Measurements from ENCODE around the gene MBP.
A peak's percentile ranks its signal among the peaks of the same experiment; 100 is the strongest.

MBP gene

DNA sequence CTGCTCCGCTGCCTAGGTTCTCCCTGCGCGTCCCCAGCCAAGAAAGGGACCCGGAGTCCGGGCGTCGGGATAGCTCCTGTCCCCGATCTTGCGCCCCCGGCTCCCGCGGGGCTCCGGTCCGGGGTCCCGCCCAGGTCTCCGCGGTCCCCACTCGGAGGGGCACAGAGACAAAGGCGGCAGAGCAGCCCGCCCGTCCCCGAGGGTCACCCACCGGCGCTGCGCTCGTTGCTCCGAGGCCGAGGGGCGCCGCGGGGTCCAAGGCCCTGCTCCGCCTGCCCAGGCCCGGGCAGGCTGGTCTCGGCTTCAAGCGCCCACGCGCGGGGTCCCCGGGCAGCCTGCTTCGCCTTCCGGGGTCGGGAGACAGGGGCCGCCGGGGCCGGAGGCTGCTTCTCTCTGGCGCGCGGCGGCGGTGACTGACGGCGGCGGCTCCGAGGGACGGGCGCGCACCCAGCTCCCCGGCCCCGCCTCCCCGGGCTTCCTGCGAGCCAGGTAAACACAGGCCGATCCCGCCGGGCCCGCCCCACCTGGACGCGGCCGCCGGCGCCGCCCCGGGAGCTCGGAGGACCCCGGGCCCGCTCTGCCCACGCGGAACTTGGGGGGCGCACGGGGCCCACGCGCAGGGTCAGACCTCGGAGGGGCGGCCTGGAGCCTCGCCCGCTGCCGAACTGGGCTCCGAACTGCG, at the start of gene MBP:
Gene MBP, minus strand, starts transcription at position 415 of the 682 bp plus-strand sequence. CDS start 27,522 bp downstream, outside the sequence.
- peak; percentile 46 for DNase-seq

DNA sequence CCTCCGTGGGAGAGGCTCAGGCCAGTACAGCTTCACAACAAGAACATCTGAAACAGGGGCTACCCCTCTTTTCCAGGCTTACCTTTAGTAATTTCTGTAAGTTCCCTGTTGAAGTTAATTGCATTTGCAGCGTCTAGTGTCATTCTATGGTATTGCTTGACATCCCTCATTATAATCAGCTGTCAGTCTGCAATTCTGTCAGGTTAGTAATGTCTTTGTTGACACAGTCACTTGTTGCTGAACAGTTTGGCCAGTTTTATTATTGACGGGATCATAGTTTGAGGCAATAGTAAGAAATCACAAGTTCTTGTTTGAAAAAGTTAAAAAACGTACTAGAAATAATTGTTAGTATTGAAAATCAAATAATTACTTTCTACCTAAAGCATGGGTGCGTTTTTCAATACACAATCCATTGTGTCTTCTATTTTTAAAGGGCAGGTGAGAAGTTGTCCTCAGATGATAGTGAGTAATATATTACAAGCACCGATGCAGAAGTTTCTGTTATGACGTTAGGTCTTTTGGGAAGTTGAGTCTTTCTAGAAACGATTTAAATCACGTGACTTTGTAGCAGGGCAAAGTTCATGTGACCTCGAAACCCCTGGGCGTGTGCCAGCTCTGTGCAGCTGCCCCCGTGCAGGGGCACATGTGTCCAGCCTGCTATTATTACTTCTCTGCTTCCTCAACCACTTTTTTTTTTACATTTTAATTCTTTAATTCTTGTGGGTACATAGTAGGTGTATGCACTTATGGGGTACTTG, 49.5 kb upstream of the MBP start:
- DNase-seq = no peak

DNA sequence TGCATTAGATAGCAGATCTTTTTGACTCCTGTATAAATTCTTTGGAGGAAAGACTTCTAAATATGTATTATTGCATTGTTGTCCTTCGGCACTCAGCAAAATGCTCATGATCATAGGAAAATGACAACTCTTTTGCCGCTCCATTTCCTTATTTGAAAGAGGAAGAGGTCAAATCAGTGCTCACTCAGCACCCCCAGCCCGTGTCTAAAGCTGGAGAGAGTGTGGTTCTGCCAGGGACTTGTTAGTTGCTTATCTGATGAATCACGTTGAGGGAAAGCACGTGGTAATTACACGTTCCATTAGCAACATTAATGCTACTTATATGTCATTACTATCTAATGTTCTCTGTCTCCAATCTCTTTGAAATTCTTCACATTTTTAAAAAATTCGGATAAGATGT, 46.0 kb upstream of the MBP start:
- DNase-seq = no peak

DNA sequence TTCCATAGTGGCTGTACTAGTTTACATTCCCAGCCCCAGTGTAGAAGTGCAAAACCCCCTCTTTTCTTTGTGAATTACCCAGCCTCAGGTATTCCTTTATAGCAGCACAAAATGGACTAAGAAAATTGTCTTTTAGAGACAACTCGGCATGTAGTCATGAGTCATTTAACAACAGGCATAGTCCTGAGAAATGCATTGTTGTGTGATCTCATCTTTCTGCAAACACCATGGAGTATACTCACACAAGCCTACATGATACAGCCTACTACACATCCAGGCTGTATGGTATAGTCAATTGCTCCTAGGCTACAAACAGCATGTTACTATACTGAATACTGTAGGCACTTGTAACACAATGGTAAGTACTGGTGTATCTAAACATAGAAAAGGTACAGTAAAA, 44.4 kb upstream of the MBP start:
- DNase-seq = no peak

DNA sequence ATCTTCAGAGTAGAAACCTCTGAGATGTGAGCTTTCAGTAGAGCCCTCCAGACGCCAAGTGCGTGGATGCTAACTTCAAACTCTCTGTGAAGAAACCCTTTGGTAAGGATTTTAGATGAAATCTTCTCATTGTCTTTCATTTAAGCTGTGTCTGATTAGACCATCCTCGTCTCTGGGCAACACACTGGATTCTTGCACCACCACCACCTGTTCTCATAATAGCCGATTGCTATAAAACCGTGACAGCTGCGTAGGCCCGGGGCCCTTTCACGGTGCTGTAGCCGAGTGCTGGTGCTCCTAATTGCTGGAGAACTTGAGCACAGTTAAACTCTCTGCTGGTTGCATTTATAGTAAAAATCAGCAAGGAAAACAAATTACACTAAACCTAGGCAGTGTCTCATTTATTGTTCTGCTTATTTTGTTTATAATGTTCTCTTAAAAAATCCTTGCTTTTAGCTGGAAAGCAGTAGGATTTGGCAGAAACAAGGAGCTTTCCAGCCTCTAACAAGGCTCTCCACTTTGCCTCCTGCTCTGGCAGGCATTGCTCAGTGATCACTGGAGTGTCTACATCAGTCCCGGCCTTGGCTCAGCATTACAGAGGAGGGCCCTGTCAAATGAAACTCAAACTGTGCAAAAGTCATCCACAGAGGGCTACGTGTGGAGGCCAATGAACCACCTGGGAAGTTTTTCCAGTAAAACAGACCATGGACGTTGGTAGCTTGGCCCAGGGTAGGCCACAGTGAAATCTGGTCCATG, 40.9 kb upstream of the MBP start:
- no peak for DNase-seq

DNA sequence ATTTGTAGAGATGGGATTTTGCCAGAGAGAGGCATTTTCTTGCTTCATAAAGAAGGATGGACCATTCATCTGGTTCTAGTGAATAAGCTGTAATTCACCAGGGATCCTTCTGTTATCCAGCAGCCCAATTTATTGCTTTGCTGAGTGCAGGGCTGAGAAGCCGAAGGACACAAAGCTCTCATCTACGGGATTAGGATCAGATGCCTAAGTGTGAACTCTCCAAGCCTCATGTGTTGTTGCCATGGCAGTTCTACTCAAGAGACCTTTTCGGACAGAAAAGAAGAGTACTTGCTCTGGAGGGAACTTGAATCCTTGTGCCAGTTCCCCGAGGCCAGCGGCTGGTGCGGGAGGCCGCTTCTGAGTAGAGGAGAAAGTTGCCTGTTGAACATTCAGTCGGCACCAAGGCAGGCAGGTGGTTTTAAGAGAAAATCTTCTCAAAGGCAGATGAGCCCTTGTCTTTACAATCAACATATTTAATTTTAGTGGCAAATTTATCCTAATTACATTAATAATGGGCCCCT, 38.4 kb upstream of the MBP start:
- DNase-seq = no peak

DNA sequence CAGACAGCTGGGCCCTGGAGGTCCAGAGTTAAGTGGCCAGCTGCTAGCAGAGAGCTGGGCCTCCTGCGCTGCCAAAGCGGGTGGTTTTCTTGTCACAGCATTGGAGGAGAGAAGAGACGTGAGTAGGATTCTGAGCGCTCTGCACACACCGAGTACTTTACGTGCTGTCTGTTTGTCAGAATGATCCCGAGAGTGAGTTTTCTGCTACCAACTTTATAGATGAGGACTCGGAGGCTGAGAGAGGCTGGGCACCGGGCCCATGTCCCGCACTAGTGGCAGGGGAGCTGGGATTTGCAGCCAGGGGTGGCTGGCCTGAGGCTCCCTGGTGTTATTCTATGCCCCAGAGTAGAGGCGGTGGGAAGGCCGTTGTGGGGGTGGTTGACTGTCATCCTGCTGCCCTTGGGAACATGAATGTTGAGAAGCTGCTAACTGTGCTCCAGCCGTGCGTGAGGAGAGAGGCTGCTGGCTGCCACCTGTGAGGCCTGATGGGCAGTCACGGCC, 36.3 kb upstream of the MBP start:
- no peak for DNase-seq

DNA sequence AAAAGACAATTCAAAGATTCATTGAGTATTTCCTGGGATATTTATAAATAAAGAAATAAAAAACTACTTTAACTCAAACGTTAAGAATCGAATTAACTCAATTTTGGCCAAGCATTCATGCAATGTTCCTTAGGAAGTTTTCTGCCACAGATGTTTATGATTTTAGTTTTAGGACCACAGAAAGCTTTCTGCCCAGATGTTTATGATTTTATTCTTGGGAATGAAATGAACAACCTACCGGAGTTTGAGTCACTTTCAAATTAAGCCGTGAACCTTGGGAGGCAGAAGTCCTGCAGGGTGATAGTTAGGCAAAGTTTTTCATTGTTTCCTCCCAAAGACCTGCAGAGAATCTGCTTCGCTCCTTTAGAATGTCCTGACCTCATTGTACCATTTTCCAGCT, 34.7 kb upstream of the MBP start:
- DNase-seq = no peak

DNA sequence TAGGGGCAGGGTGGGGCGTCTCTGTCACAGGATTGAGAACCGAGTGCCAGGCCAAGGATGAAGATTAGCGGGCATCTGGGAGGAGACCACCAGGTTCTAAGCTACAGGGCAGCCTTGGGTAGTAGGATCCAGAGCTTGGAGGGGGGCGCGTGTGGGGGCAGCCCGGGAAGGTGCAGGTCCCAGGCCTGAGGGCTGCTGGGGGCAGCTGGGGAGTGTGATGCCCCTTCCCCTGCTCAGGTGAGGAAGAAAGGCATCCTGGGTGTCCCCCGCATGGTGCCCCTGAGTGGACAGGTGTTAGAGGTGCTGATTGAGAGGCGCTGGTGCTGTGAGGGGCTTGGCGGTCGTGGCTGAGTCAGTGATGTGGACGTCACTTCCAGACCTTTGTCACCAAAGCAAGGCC, 33.9 kb upstream of the MBP start:
- DNase-seq = no peak

DNA sequence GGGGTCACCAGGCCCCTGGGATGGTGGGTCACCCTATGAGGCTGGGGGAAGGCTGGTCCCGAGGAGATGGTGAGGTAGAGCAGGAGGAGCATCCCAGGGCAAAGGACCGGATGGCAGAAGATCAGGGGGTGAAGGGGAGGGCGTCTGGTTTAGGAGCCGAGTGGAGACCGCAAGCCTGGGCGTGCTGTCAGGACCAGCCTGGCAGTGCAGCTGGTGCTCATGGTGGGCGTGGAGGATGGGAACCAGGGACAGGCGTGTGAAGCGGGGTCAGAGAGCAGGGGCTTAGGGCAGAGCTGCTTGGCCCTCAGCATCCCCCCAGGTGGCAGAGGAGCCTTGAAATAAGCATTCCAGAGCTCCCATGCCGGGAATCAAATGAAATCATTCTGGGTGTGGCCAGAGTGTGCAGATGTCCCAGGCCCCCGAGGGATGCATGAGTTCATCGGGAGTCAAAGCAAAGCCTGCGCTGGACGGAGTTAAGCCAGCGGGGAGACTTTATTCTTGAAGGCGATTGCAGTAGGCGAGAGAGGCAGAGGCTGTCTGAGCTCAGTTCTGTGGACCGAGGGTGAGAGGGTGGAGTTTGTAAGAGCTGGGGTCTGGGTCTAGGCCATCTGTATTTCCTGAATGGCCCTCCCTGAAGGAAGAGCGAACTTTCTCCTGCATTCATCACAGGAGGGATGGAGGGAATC, 33.1 kb upstream of the MBP start:
- DNase-seq = no peak

DNA sequence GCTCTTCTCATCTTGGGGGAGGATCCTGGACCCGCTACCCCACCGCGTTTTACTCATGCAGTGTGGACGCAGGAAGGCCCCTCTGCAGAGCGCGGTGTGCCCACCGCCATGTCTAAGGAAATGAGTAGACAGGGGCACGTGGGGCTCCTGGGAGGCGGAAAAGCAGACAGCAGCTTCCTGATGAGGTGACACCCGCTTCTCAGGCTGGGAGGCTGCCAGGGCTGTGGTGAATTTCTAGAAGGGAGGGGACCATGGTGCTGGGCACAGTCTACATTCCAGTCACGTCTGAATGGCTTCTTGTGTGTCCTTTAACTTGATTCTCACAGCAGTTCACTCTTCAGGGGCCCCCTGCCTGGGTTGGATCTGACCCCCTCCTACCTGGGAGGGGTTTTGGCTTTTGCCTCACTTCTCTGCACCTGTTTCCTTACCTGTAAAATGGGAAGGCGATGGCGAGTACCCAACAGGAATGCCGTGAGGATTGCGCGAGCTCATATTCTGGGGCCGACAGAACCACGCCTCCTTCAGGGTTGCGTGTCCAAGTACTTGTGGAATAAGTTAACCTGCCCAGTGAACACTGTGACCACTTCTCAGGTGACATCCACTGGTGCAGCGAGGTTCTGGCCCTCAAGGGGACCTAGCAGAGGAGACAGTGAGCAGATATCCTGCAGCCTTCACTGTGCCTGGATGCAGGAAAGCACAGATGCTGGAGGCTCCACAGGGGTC, 32.3 kb upstream of the MBP start:
- DNase-seq = peak; percentile 14

DNA sequence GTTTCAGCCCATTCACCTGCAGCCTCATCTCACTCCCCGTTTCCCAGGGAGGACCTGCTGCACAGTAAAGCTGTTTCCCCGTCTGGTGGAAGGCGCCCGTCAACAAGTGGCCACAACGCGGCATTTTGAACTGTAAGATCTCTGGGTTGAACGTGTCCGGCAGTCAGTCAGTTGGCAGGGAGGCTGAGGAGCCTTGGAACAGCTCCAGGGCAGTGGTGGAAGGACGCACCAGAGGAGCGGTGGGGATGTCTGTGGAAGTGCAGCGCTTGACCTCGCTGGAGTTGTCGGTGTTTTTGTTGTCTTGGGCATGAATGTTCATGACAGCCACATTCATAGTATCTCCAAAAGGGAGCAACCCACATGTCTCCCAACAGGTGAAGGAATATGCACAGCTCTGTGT, 31.4 kb upstream of the MBP start:
- DNase-seq = no peak

DNA sequence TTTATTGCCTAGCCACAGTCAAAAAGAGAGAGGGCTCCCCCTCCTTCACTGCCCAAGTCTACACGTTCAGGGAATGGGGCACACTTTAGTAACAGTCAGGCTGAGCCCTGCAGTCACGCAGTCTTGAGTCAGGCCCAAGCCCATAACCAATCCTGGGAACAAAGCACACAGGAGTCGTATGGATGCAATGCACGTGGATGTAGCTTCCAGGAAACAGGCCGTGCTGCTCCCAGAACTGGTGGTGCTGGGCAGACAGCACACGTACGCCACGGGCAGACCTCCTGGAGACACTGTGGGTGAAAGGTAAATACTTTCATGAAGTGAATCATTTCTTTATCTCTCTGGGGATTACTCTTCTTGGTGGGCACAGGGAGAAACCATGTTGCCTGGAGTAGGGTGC, 30.0 kb upstream of the MBP start:
- no peak for DNase-seq

DNA sequence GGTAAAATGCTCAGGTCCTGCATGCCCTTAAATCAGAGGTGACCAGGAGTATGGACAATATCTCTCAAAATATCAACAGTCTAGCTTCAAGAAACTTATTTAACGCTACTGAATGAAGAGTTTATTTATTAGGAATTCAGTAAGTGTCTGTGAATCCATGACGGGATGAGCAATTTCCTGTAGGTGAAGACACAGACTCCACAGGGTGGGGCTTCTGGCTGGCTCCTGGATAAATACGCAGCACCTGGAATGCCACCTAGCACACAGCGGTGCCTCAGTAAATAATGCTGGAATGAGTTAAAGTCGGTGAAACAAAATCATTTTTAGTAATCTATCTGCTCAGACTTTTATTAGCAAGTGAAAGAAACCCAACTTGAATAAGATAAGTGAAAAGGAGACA, 29.4 kb upstream of the MBP start:
- no peak for DNase-seq

DNA sequence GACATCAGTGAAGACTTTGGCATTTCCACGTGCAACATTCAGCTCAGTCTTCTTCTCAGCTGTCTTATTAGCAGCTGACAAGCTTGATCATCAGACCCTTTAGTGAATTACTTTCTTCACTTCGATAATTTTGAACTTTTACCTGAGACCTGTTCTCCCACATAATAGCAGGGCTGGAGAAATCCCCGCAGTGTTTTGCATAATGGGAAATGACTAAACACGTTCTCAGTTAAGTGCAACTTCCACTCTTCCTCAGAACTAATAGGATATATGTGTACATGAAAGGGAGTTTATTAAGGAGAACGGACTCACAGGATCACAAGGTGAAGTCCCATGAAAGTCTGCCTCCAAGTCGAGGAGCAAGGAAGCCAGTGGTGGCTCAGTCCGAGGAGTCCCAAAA, 28.8 kb upstream of the MBP start:
- DNase-seq = no peak

DNA sequence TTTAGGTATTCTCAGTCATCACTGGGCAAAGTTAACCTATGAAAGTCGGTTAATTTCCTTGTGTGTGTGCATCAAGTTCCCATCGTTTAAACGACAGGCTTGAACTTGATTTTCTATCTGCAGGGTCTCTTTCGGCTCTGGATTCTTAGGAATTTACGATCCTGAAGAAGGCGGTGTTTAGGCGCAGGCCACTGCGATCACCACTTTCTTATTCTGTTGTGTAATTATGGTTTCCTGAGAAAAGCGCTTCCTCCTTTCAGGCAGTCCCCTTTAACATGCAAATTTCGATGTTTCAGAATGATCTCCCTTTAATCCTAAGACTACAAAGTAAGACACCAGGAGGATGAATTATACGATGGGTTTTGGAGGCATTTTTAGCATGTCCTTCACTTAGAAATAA, 27.9 kb upstream of the MBP start:
- DNase-seq = no peak

DNA sequence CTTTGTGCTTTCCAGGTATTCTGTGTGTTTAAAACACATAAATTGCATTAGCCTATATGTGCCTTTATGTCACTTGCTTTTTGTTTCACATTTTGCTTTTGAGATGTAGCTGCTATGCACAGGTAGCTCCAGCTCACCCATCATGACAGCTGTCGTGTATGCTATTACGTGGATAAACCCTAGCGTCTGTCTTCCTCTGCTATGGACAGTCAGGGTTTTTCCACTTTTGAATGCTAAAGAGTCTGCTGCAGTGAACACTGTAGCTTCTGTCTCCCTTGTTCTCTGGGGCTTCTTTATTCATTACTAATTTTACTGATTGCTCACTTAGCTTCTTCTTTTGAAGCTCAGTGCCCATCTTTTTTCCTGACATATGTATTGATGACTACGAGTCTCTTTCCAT, 24.7 kb upstream of the MBP start:
- DNase-seq = no peak

DNA sequence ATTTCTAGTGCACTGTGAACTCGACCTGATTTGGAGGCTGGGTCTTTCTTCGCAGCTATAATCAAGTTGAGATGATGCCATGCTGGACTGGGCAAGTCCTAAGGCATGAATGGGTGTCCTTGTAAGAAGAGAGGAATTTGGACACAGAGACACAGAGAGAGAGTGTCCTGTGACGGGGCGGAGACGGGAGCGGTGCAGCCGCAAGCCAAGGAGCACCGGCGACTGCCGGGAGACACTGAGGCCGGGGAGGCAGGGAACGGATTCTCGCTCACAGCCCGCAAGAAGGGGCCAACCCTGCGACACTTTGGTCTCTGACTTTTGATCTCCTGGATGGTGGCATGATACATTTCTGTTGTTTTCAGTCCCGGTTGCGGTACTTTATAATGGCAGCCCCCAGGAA, 22.4 kb upstream of the MBP start:
- DNase-seq = no peak

DNA sequence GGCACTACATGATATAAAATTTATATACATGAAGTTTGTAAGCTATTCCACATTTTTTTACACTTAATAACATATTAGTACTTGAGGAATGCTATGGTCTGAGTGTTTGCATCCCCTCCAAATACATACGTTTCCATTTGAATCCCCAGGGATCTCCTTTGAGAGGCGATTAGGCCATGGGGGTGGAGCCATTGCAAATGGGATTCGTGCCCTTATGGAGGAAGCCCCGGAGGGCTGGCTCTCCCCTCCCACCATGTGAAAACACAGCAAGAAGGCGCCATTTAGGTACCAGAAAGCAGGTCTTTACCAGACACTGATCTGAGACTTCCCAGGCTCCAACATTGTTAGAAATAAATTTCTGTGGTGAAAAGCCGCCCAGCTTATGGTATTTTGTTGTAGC, 20.8 kb upstream of the MBP start:
- no peak for DNase-seq

DNA sequence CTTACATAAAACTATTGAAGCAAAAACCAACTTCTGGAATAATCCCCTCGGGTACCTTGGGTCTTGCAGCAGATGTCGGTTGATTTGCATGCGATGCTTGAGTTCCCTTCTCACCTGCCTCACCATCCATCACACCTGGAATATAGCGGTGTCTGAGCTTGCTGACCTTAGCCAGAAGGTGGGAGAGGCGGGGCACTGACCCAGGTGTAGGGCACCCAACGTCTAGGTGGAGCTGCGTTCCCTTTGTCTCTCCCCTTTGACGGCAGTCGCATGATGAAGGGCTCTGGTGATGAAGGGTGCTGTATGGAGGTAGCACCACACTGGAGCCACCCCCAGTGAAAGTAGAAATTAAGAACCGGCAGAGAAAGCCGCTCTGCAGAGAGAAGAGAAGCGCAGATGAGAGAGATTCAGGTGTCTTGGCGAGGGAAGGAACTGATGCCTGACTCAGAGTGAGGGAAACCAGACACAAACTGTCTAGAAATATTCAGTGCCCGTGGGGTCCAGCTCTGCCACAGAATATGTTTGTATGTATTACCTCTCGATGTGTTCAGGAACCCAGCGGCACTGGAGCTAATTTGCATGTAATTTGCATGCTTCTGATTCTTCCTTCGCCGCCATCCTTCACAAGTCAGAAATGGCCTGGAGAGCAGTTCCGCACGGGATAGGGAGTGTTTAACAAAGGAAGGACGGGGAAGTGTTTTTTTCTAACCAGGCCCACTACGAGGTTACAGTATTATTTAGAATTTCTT, 19.4 kb upstream of the MBP start:
- DNase-seq = no peak

DNA sequence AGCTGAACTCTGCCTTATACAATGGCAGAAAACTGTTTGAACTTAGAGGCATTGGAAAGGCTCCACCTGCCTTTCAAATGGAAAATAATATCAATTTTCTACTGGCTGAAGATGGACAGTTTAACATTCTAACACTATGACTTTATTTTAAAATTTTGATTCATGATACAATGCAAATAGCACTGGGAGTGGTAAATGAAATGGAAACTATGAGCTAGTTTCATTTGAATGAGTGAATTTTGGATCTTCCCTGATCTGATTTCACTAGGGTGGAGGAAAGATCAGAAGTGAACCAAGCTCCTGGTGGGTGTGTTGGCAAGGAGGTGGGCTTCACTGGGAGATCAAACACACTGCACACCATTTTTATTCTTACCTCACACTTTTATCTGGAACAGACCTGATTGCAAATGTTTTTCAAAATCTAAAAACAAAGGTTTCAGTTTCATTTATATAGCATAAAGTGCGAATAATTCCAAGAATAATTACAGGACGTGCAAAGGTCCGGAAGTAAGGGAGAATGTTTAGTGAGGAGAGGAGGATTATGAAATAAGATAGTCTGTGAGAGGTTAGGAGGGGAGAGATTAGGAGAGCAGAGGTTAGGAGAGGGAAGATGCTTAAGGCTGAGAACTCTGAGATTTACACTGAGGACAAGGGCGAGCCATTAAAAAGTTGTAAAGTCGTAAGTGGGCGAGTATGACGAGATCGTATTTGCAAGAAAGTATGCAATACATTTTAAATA, 18.6 kb upstream of the MBP start:
- no peak for DNase-seq

All from hematopoietic multipotent progenitor cell treated with erythropoietin and hydrocortisone succinate and interleukin-3 and kit ligand, for 8 days (in vitro differentiated cells).